HG03342 (cell line): ENCODE results near the gene KLF15.

ENCODE experiments used
- ATAC-seq: cut with Tn5 transposase; IDR thresholded peaks from one replicate; pipeline ENCODE4 v1.9.1; 2021; ENCODE audit warnings: mild to moderate bottlenecking, moderate library complexity; ENCODE audit not compliant: unreplicated experiment

KLF15 gene

DNA sequence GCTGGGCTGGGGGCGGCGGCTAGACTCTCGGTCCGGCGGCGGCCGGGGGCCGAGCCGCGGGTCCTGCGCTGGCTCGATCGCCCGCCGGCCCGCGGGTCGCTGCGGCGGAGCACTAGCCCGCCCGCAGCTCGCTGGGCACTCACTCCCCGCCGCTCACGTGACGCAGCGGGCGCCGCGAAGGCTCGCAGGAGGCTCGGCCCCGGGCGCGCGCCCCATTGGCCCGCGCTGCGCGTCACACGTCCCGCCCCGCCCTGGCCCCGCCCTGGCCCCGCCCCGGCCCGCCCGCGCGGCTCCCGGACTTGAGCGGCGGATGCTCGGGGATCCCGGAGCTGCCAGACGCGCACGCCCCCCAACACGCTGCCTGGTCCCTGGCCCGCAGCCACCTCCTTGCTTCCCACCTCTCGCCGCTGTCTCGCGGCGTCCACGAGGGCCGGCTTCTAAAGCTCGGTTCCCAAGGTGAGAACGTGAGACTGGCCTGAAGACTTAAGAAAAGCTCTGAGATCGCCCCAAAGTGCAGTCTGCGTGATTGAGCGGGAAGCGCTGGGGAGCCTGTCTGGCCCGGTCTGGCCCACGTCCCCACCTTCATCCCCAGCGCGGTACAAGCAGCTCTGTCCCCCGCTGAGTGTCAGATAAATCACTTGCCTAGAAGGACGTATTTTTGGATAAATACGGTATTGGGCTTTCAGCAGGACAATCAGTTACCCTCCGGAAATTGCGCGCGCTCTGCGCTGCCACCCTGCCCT is at the start of gene KLF15:
KLF15 (minus strand) TSS at position 114 of the 743 bp plus-strand sequence. CDS start 4,486 bp downstream, outside the sequence.
- ATAC-seq, result peak; percentile 84

DNA sequence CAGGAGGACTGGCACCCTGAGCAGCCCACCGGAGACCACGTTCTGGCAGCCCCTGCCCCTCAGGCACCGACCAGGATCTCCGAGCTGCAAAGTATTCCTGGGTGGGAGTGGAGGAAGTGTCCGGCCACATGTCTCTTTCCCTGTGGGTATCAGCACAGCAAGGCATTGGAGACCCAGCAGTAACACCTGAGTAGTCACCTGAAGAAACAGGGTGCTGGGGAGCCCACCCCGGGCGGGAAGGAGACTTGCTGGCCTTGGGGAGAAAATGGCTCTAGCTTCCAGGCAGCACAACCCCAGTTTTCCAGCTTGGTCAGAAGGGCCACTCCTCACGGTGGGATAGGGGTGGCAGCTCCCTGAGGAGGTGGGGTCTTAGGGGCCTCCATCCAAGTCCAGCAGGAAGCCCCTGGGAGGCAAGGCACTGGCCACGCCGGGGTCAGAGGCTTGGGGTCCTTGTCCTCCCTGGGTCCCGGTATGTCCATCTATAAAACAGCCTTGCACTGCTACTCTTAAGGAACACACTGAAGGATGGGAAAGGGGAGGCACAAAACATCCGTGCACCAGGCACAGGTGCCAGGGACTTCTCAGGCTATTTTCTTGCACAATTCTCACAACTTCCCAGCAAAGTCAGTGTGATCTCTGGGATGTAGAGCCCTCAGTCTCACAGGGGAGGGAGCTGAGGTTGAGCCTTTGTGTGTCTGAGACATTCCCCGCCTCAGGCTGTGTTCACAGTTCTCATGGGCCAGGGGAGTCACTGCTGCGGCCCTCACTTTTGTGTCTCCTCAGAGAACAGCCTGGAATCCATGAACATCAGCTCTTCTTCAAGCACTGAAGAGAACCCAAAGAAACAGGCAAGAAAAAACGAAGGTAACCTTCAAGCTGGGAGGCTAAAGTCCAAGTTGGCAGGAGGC is 49.4 kb upstream of the KLF15 start:
- no peak for ATAC-seq

DNA sequence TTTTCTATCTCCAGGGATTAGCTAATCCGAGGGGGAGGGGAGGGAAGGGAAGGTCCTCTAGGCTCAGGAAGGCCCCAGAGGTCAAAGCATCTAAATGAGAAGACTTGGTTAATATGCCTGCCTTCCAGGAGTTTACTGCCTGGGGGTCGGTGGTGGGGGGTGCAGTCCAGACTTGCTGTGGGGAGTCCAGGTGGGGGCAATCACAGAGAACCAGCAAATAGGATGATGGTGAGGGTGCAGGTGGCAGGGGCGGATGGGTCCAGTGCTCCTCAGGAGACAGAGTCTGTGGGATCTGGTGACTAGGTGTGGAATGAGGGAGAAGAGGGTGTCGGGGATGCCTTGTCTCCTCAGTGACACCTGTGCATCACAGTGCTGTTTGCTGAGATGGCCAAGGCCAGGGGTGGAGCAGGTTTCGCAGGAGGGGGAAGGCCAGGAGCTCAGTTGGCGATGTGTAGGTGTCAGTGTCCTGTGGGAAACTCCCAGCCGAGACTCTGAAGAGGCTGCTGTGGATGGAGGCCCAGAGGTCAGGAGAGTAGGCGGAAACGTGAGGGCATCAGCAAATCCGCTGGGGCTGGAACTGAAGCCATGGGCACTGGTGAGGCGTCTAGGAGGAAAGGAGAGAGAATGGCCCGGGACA is 45.6 kb upstream of the KLF15 start:
- no peak for ATAC-seq

DNA sequence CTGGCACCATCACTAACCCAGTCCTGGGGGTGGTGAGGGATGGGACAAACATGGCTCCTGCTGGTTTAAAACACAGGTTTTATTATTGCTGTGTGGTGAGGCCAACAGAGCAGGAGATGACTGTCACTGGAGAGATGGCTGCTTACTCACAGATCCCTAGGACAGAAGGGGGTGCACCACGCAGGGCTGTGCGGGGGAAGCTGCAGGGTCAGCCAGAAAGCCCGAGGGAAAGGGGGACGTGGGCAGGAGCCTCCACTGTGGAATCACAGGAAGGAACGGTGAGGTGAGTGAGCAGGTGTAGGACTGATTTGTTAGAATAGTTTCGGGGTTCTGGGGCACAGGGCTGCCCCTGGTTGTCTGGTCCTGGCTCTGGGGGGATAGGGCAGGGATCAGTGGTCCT is 45.0 kb upstream of the KLF15 start:
- no peak for ATAC-seq

DNA sequence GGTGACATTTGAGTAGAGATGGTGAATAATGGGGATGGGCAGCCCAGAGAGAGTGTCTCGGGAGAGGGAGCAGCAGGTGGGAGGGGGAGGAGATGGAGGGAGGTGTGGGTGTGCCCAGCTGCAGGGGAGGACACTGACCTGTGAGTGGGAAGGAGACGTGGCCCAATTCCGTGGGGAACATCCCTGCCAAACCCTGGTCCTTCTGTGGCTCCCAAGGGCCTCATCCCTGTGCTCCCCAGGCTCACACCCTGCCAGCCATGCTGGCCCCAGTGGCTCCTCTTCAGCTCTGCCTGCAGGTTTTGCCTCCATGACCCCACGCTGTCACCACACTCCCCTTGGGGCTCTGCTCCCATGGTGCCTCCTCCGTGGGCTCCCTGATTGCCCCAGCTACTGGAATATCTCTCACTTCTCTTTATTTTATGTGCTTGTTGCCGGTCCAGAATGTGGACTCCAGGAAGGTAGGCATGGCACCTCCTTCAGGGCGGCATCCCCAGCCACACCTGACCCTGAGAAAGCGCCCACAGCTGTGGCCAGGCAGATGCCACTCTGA is 44.5 kb upstream of the KLF15 start:
- no peak for ATAC-seq

DNA sequence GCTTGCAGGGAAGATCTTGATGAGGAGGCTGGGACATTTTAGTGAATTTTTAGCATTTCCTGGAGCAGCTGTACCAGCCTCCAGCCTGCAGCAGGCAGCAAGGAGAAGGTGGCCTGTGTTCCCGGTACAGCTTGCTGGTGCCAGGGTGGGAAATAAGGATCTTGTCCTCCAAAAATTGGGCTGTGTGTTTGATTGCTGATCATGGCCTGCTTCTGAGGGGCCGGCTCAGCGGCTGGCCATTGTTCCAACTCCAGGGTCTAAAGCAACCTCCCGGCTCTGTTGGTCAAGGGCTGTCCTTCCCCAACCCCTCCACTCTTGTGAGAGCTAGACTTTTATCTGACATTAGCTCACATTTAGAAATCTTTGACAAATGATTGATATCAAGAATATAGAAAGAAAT is 42.5 kb upstream of the KLF15 start:
- no peak for ATAC-seq

DNA sequence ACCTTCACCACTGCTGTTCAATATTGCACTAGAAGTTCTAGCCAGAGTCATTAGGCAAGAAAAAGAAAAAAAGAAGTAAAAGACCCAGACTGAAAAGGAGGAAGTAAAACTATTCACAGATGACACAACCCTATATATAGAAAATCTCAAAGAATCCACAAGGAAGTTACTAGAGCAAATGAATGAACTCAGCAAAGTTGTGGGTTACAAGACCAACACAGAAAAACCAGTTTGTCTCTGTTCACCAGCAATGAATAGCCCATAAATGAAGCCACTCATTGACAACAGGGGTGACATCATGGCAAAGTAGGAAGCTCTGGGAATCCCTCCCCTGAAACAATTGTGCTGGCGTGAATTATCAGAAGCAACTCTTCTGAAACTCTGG is 42.1 kb upstream of the KLF15 start:
- ATAC-seq, result peak; percentile 57

DNA sequence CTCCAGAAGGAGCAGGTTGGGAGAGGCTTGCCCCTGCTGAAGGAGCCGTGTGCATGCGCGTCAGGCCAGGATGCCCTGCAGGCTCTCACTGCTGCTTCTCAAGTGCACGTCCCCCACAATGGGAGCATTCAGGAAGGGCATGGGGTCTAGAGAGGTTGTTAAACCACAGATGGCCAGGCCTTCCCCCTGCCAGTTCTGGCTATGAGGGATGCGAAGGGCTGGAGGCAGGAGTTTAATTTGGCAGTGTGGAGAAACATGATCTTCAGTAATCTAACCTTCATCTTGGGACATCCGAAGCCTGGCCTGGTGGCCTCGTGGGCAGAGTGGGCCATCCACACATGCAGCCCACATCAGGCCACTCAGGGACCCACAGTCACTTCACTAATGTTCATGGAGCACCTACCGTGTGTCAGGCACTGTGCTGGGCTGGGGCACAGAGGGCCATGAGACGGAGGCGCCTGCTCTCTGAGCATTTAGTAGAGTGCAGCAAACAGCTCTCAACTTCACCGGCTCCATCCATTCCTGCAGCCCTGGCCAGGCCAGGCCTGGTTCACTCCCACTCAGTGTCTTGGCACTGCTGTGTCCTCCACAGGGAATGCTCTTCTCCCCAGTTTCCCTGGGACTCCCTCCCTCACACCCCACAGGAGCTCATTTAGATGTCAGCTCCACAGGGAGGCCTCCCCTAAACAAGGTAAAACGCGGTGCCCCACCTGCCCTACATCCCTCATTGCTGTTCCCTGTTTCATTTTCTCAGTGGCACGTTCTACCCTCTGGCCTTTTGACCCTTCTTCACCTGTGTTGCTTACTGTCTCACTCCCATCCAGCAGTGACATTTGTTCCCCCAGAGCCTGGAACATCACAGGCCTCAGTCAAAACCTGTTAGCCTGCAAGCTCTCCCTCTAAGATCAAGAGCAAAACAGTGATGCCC is 41.5 kb upstream of the KLF15 start:
- no peak for ATAC-seq

DNA sequence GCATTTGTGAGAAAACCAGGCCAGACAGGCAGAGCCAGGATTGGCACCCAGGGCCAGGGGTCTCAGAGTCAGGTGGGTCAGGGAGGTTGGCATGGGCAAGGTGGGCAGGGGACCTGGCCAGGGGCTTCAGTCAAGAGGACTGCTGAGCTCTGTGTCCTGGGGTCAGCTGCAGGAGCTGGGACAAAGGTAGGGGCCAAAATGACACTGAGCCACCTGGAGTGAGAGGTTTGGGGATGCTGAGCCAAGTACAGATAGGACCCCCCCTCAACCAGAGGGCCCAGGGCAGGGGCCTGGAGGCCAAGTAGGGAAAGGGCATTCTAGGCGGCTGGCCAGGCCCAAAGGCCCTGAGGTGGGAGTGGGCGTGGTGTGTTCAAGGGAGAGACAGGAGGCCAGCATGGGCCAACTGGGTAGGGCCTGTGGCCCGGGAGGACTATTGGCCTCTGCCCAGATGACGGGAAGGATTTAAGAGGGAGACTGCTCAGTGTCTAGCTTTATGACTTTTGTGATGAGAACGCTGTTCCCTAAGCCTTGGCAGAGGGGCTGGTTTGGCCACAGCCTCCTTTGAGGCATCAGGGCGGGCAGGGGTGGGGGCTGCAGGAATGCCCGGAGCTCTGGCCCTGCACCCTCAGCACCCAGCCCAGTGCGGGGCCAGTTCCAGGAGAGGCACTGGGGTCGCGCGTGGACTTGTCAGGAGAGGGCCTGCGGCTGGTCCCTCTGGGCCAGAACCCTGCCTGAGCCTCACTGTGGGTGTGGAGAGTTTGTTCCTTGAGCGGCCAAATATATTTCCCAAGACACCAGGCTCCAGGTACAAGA is 40.6 kb upstream of the KLF15 start:
- ATAC-seq, result no peak

DNA sequence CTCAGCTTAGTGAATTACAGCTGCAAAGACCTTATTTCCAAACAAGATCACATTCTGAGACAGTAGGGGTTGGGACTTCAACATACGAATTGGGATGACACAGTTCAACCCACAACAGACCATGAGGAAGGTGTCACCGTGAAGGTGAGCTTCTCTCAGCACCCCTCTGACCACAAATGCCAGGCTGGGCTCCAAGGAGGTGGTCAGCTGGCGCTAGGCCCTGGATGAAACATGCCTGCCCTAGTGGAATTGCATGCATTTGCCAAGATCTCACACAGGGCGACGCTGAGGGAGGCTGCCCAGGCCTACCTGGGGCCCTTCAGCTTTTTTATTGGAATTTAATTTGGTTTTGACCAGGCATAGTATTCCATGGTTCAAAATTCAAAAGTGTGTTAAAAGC is 39.3 kb upstream of the KLF15 start:
- ATAC-seq, result no peak

DNA sequence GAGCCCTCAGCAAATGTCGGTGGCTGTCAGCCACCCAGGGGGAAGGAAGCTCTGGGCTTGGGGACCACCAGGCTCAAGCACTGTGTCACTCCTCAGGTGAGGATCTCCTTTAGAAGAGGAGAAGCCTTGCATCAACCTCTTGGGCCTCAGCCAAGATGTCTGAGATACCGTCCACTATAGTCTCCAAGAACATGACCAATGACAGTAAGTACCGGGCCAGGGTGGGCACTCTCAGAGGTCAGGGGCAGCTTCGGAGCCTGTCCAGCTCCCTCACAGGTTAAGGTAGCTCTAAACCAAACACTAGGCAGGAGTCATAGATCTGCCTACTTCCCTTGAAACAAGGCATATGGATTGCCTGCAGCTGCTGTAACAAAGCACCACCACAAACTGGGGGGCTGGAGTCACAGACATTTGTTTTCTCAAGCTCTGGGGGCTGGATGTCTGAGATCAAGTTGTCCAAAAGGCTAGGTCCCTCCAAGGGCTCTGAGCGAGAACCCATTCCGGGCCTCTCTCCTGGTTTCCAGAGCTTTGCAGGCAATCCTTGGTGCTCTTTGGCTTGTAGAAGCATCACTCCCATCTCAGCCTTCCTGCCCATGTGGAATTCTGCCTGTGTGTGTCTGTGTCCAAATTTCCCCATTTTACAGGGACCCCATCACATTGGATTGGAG is 38.8 kb upstream of the KLF15 start:
- no peak for ATAC-seq

DNA sequence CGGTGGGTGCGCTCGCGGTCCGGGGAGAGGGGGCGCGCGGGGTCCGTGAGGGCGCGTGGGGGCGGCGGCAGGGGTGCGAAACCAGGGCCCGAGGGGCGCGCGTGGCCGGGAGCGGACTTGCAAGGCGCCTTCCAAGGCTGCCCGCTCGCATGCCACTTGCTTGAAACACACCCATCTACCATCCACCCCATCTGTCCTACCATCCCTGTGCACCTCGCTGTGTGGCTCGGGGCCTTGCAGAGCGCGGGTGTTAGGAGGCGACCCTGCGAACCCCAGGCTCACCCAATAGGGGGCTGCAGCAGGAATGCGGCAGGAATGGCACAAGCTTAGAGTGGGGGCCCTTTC is 37.7 kb upstream of the KLF15 start:
- ATAC-seq, result no peak

DNA sequence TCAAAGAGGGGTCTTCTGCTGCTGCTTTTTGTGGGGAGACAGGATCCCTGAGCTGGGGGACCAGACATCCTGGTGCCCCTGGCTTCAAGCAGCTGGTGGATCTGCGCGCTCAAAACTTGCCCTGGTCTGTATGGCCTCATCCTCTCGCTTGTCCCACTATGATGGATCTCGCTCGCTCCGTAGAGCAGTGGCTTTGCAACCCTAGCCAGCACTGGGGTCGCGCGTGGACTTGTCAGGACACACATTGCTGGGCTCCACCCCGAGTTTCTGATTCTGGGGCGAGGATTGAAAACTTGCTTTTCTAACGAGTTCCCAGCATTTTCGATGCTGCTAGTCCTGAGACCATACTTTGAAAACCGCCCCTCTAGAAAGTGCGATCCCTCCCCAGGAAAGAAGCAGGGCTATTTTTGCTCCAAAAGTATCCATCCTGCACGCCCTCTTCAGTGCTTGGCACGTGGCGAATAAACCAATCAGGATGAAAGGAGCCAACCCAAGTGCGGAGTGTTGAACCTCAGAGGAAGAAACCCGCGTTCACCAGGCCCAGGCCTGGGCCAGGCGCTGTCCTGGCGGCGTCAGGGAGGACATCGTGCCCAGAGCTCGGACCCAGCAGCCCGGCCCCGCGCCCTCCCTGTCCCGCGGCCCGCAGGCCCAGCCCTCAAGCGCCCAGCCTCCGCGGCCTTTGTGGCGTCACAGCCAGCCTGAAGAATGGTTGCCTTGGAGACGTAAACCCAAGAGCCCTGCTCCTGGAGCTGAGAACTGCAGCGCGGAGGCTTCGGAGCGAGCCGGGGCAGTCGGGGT is 37.2 kb upstream of the KLF15 start, which contains the start of gene CFAP100:
CFAP100 (plus strand) TSS at position 731 of the 798 bp plus-strand sequence. CDS start 1,092 bp downstream, outside the sequence.
- no peak for ATAC-seq

DNA sequence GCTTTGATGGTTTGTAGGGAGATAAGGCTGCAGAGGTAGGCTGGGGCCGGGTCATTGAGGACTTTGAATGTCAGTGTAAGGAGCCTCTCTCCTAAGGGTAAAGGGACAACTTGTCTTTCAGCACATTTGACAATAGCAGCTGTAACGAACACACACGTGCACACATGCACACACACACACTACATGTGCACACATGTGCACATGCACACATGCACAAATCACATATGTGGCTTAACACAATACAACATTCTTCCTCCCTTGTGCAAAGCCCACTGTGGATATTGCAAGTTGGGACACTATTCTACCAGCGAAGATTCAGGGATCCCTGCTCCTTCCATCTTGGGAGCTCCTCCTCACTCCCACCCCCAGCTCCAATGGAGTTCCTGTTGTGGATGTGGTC is 36.4 kb upstream of the KLF15 start:
- no peak for ATAC-seq

DNA sequence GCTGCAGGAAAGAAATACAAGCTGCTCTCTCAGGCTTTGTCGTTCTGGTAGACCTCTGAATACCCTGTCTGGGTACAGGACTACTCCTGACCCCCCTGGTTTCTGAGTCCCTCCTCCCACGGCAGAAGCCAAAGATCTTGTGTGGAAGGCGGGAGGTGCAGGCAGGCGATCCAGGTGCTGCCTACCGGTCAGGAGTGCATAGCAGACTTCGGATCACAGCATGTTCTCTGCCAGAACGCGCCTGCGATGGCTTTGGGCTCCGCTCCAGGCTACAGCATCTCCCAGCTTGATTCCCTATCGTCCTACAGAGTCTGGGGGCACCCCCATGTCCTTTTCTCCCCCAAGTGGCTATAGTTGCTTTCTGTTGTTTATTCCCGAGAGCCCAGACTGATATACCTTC is 35.0 kb upstream of the KLF15 start:
- ATAC-seq, result no peak

DNA sequence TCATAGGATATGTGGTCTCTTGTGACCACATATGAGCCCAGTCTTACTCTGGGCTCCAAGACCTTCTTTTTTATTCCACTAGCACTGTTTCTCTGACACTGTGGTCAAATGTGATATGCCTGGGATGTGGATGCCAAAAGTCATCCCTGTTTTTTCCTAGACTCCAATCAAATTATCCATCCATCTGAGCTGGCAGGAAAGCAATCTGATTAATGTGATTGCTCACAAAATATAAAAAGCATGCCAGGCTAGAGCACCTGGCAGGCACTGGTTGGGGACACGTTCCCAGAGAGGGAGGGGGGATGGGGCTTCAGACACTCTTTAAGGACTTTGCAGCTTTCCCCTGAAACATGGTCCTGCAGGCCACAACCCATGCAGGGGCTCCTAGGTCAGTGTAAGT is 34.4 kb upstream of the KLF15 start:
- no peak for ATAC-seq

DNA sequence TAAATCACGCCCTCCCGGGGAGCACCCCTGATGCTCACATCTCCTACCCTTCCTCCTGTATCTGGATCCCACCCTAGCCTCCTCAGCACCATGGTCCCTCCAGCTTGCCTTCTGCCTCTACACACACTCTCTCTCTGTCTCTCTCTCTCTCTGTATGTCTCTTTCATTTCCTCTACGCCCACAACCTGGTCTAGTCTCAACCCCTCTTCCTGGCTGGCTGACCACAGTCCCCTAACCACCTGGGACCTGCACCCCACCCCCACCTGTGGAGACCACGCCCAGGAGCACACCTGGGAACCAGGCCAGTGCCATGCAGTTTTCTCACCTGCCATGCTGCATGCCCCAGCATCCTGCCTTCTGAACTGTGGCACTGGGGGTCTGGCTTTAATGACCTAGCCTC is 33.5 kb upstream of the KLF15 start:
- ATAC-seq, result no peak

DNA sequence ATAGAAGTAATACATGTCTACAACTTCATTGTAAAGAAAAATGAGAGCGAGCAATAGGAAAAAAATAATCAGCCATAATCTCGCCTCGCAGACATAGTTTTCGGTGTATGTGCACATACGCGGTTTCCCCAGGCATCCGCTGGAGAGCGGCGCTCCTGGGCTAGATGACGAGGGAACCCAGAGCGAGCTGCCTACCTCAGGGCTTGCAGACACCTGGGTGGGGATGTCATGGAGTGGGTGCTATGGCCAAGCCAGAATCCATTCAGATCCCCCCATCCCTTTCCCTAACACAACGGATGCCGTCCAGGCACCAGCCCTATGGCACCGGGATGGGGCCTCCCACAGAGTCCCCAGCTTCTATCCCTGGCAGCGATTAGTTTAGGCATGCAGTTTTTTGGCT is 33.0 kb upstream of the KLF15 start:
- no peak for ATAC-seq
